Activated naive CD8-positive, alpha-beta T cell treated with anti-CD3 and anti-CD28 coated beads for 36 hours (primary cell): ENCODE results near the gene NIPA2. TPM values are rescaled to one million over a fixed set of nuclear protein-coding genes. Genes with fewer than 3 reads are reported as not detected.
A peak's percentile ranks its signal among the peaks of the same experiment; 100 is the strongest.
"Not testable (repeated sequence)": the region's sequence is repeated elsewhere in the genome, so short reads cannot be mapped to it uniquely, and the experiment has no call there.

ENCODE experiments used
- DNase-seq: peaks from one replicate; pipeline ENCODE4 v3.0.0; 2021
- H3K27ac Mint-ChIP-seq: one replicate; pipeline ENCODE4 v1.8.0; 2022; ENCODE audit warnings: mild to moderate bottlenecking, moderate library complexity, mixed read lengths
- H3K27me3 Mint-ChIP-seq: one replicate; pipeline ENCODE4 v1.8.0; 2022; ENCODE audit warnings: mild to moderate bottlenecking, mixed read lengths
- H3K36me3 Mint-ChIP-seq: one replicate; pipeline ENCODE4 v1.8.0; 2021; ENCODE audit warnings: mild to moderate bottlenecking, mixed read lengths
- H3K4me1 Mint-ChIP-seq: one replicate; pipeline ENCODE4 v1.8.0; 2021; ENCODE audit warnings: mixed read lengths
- H3K4me3 Mint-ChIP-seq: one replicate; pipeline ENCODE4 v1.8.0; 2022; ENCODE audit warnings: mild to moderate bottlenecking, moderate library complexity, mixed read lengths
- H3K9me3 Mint-ChIP-seq: one replicate; pipeline ENCODE4 v1.8.0; 2022; ENCODE audit warnings: mixed read lengths
- total RNA-seq, 2 experiments: library from RNA; stranded (reverse); gene quantifications; one replicate each; pipeline ENCODE4 v1.2.3, GENCODE V29; 2021

NIPA2 gene
- total RNA-seq: 10 to 100 TPM; 96.7 to 97.8 TPM

DNA sequence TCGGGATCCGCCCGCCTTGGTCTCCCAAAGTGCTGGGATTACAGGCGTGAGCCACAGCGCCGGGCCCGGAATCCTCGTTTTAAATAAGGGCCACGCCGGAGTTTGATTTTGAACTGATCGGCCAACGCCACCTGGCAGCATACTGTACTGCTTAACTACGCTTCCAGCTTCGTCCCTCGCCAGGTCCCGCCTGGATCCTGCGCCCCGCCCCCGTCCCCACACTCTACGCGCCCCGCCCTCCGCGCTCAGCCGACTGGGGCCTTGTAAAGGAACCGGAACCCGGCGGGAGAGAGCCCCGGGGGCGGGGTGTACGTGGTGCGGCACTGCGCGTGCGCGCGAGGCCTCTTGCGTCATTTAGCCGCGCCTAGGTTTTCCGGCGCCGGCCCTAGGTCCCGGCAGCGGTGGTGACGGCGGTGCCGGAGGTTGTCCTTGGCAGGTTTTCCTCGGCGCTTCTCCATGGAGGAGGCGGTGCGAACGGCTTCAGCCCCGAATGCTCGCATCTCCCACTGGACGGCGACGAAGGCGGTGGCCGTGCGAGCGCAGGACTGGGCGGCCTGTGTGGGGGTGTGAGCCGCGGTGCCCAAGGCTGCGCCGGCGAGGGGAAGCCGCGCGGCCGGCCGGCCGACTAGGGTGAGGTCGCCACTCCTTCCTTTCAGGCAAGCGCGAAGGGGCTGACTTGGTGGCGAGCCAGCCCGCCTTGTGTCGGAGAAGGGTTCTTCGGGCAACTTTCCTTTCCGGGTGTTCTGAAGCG lies at the start of gene NIPA2:
Gene NIPA2 (plus strand): TSS at position 375 of the 751 bp plus-strand sequence. CDS start 13,066 bp downstream, outside the sequence.
- Mint-ChIP-seq H3K27ac (peak within 1 kb of the TSS; percentile 97), H3K4me3 (peak within 1 kb of the TSS; percentile 94), H3K9me3 (peaks cover 1% of the 10 kb centered on the region), H3K27me3 (no peaks in the 10 kb centered on the region), H3K36me3 (peaks cover 14% of the 10 kb centered on the region), H3K4me1 (peaks cover 28% of the 10 kb centered on the region)
- peak; percentile 98 for DNase-seq

DNA sequence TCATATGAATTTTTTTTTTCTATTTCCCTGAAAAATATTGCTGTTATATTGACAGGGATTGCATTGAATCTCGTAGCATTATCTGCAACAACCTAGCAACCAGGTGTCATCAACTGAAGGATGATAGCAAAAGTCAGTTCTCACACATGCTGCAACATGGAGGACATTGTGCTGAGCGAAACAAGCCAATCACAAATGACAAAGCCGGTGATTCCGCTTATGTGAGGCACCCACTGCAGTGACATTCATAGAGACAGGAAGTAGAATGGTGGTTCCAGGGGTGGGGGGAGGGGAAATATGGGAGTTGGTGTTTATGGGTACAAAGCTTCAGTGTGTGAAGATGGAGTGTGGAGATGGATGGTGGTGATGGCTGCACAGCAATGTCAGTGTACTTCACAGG lies 44.4 kb upstream of the NIPA2 start:
- no peak for DNase-seq
- Mint-ChIP-seq H3K27me3 (no peaks in the 10 kb centered on the region), H3K27ac (no peak overlapping the region), H3K36me3 (peaks cover 19% of the 10 kb centered on the region), H3K4me1 (peaks cover 32% of the 10 kb centered on the region), H3K9me3 (peaks cover 6% of the 10 kb centered on the region), H3K4me3 (no peak overlapping the region)

DNA sequence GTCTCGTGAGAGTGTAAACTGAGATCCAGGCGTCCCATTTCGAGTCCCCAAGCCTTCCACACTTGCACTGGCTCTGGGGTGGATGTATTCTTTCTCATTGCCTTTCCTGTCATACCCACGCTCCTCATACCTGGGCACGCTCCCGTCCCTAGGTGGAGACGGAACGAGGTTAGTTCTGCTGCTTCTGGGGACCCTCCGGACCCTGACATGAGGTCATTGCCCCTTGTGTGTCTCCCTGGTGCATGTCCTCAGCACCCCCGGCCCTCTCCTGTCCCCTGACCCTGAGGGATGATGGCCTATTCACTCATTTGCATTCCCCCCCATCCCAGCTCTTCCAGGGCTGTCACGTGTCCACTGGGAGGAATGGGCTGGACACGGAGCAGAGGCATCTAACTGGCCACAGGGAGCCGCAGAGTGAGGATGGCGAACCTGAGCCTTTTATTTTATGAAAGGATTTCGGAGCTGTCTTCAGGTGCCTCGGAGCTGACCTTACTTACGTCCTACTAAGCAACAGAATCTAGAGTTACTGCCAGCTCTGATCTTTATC lies 43.8 kb upstream of the NIPA2 start:
- Mint-ChIP-seq H3K27me3 (no peaks in the 10 kb centered on the region), H3K27ac (no peak overlapping the region), H3K9me3 (no peaks in the 10 kb centered on the region), H3K4me1 (peaks cover 33% of the 10 kb centered on the region), H3K36me3 (peaks cover 14% of the 10 kb centered on the region), H3K4me3 (no peak overlapping the region)
- DNase-seq: no peak

DNA sequence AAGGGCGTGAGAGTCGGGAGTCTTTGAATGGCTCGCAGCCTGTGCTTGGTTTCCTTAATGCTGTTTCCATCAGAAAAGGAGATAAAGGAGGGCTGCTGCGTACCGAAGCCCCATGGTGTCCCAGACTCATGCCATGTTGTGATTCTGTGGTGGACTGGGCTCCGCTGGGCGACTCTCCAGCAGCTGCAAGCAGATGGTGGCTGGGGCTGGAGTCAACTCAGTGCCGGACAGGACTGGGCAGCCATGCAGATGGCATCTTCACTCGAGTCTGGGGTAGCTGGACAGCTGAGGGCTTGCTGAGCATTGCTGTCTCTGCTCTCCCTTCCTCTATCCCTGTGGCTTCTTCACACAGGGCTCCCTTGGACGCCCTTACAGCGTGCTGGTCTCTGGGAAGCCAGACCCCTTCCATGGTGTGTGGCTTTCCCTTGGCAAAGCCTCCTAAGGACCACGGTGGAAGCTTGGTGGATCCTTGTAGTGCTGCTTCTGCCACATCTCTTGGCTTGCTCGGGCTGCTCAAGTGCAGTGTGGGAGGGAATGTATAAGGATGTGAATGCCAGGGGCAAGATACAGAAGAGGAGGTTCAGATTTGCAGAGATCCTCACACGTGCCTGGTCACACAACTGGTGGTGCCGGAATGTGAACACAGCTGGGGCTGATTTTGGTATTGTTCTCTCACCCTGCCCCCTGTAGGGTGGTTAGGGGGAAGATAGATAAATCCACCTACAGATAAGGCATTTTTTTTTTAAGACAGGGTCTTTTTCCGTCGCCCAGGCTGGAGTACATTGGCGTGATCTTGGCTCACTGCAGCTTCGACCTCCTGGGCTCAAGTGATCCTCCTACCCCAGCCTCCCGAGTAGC lies 43.0 kb upstream of the NIPA2 start:
- peaks cover 10% of the 10 kb centered on the region for H3K36me3 Mint-ChIP-seq
- peaks cover 33% of the 10 kb centered on the region for H3K4me1 Mint-ChIP-seq
- no peaks in the 10 kb centered on the region for H3K27me3 Mint-ChIP-seq
- H3K4me3 Mint-ChIP-seq: no peak overlapping the region
- no peak overlapping the region for H3K27ac Mint-ChIP-seq
- no peaks in the 10 kb centered on the region for H3K9me3 Mint-ChIP-seq
- no peak for DNase-seq

DNA sequence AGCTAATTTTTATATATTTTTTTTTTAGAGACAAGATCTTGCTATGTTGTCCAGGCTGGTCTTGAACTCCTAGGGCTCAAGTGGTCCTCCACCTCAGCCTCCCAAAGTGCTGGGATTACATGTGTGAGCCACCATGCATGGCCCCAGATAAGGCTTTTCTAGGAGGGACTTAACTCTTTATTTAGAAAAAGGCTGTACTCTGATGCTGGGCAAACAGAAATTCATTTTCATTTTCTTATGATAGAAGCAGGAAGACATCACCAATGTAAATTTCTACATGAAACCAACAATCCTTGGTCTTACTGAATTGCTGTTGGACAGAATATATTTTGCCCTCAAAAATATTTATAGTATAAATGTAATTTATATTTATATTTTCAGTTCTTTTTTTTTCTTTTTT lies 42.4 kb upstream of the NIPA2 start:
- no peak for DNase-seq
- Mint-ChIP-seq H3K27me3 (no peaks in the 10 kb centered on the region), H3K4me3 (no peak overlapping the region), H3K27ac (peak overlapping the region; percentile 86), H3K9me3 (no peaks in the 10 kb centered on the region), H3K4me1 (peaks cover 31% of the 10 kb centered on the region), H3K36me3 (peaks cover 10% of the 10 kb centered on the region)

DNA sequence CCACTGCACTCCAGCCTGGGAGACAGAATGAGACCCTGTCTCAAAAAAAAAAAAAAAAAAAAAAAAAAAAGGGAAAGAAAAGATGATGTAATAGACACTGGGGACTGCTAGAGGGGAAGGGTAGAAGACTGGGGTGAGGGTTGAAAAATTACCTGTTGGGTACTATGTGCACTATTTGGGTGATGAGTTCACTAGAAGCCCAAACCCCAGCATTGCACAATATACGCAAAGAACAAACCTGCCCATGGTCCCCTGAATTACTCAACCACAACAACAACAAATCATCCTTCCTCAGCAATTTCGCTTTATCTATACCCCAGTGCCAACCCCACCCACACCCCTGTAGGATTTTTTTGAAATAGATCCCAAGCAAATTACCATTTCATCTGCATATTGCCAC lies 38.6 kb upstream of the NIPA2 start:
- Mint-ChIP-seq H3K9me3 (no peaks in the 10 kb centered on the region), H3K4me1 (peaks cover 23% of the 10 kb centered on the region), H3K27ac (no peak overlapping the region), H3K27me3 (no peaks in the 10 kb centered on the region), H3K4me3 (no peak overlapping the region), H3K36me3 (peaks cover 4% of the 10 kb centered on the region)
- no peak for DNase-seq

DNA sequence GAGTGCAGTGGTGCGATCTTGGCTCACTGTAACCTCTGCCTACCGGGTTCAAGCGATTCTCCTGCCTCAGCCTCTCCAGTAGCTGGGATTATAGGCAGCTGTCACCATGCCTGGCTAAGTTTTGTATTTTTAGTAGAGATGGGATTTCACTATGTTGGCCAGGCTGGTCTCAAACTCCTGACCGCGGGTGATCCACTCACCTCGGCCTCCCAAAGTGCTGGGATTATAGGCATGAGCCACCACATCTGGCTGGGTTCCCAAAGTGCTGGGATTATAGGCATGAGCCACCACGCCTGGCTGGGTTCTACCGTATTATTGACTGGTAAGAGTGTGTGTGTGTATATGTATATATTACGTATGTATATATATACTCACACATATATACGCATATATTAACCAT lies 35.5 kb upstream of the NIPA2 start:
- not testable (repeated sequence) for H3K4me1 Mint-ChIP-seq, H3K4me3 Mint-ChIP-seq, DNase-seq, H3K36me3 Mint-ChIP-seq, H3K27ac Mint-ChIP-seq, H3K27me3 Mint-ChIP-seq, H3K9me3 Mint-ChIP-seq

DNA sequence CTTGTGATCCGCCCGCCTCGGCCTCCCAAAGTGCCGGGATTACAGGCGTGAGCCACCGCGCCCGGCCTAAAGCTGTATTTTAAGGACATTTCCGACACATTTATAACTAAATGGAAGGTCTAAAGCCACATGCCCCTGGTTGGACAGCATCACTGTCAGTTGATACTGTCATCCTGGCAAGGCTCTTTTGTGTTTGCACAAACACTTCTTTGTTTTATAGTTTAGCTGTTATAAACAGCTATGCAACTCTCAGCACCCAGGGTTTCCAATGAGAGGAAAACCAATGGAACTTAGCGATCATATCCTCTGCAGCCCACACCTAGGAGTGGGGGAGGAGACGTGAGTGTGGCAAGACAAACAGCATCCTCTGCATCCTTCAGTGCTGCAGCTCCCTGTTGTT lies 32.3 kb upstream of the NIPA2 start:
- H3K4me1 Mint-ChIP-seq: peaks cover 15% of the 10 kb centered on the region
- no peaks in the 10 kb centered on the region for H3K36me3 Mint-ChIP-seq
- H3K4me3 Mint-ChIP-seq: no peak overlapping the region
- H3K27ac Mint-ChIP-seq: no peak overlapping the region
- no peak for DNase-seq
- no peaks in the 10 kb centered on the region for H3K27me3 Mint-ChIP-seq
- H3K9me3 Mint-ChIP-seq: no peaks in the 10 kb centered on the region

DNA sequence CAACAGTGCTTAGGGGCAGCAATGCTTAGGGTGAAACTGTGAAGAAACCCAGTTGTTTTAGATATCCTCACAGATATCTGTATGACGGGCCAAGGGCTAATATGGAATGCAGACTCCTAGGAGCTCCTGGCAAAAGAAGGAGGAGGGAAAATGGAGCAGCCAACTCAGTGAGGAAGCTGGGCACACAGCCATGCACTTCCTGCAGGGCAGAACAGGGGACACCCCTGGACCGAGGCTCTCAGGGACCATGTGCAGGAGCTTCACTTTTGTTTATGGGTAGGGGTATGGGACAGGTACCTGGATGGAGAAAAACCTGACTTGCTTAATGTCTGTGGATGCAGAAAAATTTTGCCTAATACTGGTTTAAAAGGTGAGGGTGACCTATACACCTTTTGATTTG lies 31.8 kb upstream of the NIPA2 start:
- DNase-seq: no peak

DNA sequence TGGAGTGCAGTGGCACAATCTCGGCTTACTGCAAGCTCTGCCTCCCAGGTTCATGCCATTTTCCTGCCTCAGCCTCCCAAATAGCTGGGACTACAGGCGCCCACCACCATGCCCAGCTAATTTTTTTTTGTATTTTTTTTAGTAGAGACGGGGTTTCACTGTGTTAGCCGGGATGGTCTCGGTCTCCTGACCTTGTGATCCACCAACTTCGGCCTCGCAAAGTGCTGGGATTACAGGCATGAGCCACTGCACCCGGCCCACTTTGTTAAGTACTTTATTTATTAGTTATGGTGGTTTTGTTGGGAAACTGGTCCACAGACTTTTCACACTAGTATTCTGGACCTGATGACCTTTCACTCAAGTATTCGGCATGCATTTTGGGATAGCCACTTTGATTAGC lies 30.6 kb upstream of the NIPA2 start:
- H3K4me1 Mint-ChIP-seq: peaks cover 14% of the 10 kb centered on the region
- H3K27me3 Mint-ChIP-seq, H3K9me3 Mint-ChIP-seq, H3K27ac Mint-ChIP-seq, H3K36me3 Mint-ChIP-seq, DNase-seq, H3K4me3 Mint-ChIP-seq: not testable (repeated sequence)

More for the DNA sequence above, 31.8 kb upstream of the NIPA2 start:
- Mint-ChIP-seq H3K27ac (no peak overlapping the region), H3K36me3 (peaks cover under 1% of the 10 kb centered on the region), H3K4me3 (no peak overlapping the region), H3K9me3 (no peaks in the 10 kb centered on the region), H3K4me1 (peaks cover 14% of the 10 kb centered on the region), H3K27me3 (no peaks in the 10 kb centered on the region)

DNA sequence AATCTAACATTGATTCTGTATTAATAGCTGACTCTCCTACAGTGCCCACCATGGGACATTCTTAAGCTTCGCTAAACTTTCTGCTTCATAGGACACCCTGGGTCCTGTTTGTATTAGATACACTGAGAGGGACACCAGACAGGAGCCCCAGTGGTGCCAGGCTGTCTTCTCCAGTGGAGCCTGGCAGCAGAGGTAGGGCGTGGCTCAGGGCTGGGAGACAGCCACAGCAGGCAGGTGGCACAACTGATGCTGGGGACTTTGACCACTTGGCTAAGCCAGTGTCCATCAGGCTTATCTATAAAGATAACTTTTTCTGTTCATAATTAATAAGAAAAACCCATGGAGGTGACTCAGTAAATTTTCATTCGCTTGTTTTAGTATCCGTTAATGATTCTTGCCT lies 30.2 kb upstream of the NIPA2 start:
- Mint-ChIP-seq H3K4me1 (peaks cover 14% of the 10 kb centered on the region), H3K36me3 (peaks cover 2% of the 10 kb centered on the region), H3K4me3 (no peak overlapping the region), H3K9me3 (no peaks in the 10 kb centered on the region), H3K27me3 (no peaks in the 10 kb centered on the region), H3K27ac (no peak overlapping the region)
- no peak for DNase-seq

DNA sequence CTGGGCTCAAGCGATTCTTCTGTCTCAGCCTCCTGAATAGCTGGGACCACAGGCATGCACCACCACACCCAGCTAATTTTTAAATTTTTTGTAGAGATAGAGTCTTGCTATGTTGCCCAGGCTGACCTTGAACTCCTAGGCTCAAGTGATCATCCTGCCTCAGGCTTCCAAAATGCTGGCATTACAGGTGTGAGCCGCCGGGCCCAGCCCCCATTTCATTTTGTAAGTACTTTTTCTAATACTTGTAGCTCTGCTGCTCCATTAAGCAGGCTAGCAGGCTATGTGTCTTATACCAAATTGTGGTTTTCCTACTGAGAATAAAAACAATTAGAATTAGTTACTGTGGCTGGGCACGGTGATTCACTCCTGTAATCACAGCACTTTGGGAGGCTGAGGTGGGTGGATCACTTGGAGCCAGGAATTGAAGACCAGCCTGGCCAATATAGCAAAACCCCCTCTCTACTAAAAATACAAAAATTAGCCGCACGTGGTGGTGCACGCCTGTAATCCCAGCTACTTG lies 29.6 kb upstream of the NIPA2 start:
- H3K4me3 Mint-ChIP-seq: no peak overlapping the region
- no peaks in the 10 kb centered on the region for H3K27me3 Mint-ChIP-seq
- no peak for DNase-seq
- peaks cover 2% of the 10 kb centered on the region for H3K36me3 Mint-ChIP-seq
- no peaks in the 10 kb centered on the region for H3K9me3 Mint-ChIP-seq
- peaks cover 14% of the 10 kb centered on the region for H3K4me1 Mint-ChIP-seq
- H3K27ac Mint-ChIP-seq: no peak overlapping the region

DNA sequence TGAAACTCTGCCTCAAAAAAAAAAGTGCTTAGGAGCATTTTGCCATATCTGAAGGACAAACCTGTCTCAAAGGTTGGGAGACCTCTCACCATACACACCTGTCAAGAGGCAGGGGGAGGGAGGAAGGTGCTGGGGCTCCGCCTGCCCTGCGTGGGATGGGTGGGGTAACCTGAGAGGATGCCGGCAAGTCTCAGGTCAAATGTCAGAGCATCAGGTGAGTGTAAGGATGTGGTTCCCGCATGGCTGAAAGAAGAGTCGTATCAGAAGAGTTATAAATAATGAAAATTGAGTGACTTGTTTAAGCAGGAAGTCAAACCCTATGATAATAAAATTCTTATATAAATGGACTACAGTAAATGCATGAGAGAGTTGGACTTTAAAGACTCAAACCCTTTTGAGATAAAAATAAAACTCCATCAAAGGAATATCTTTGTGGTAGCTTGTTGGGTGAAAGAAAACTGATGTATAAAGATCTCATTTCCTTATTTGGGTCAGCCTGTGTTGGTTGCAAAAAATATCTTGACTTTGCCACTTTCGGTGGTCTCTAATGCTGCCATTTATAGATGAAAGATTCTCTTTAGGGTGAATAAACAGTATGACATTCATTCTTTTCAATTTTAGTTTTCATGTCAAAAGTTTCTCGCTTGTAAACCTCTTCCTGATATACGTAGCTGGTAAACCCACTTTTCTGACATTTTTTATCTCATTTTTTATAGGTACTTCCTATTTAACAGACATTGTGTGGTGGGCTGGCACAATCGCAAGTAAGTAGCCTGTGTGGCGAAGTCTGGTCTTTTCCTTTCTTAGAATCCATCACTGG lies 28.2 kb upstream of the NIPA2 start:
- H3K36me3 Mint-ChIP-seq: peaks cover 2% of the 10 kb centered on the region
- peak overlapping the region; percentile 70 for H3K27ac Mint-ChIP-seq
- H3K9me3 Mint-ChIP-seq: no peaks in the 10 kb centered on the region
- DNase-seq: peak; percentile 18
- no peak overlapping the region for H3K4me3 Mint-ChIP-seq
- H3K27me3 Mint-ChIP-seq: no peaks in the 10 kb centered on the region
- peaks cover 14% of the 10 kb centered on the region for H3K4me1 Mint-ChIP-seq

DNA sequence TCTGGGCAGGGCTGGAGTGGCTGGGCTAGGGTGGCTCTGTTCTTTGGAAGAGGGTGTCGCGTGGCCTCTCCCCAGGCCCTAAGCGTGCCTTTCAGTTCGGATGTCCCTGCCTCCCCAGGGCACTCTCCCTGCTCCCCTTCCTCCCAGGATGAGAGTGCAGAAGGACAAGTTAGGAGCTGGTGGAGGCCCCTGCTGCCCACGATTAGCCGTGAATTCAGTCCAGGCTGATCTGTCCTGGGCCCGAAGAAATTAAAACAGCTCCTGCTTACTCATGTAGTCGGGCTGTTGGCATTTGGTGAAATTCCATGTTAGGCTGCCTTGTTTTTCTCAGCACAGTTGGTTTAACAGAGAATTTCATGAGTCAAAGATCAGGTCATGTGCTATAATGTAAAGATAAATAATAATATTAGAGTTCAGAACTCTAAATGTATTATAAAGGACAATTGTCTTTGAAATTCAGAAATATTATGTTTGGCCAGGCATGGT lies 27.6 kb upstream of the NIPA2 start:
- no peak for DNase-seq
- Mint-ChIP-seq H3K36me3 (peaks cover 2% of the 10 kb centered on the region), H3K27me3 (no peaks in the 10 kb centered on the region), H3K4me3 (no peak overlapping the region), H3K4me1 (peaks cover 14% of the 10 kb centered on the region), H3K9me3 (no peaks in the 10 kb centered on the region), H3K27ac (no peak overlapping the region)
